HT1080 (cell line): Measurements from ENCODE around the gene TBC1D5. TPM values are rescaled to one million over a fixed set of nuclear protein-coding genes. Genes with fewer than 3 reads are reported as not detected.

Experiments
- DNase-seq: peaks from one replicate; pipeline ENCODE4 v3.0.0-alpha.2; 2015; ENCODE audit warnings: low read depth
- total RNA-seq: library from RNA; depleted of rRNA; stranded (reverse); fragments of >200 nt; shearing (Covaris generic); gene quantifications from 2 replicates; pipeline ENCODE4 v1.2.3, GENCODE V29; 2014

The TBC1D5 gene
- total RNA-seq, 1 experiment from 2014 or later: 42.2 TPM

- DNase-seq: no peak
Observed at GRCh38 chr3:17307887-17308286, 434.5 kb downstream of the TBC1D5 start.

- no peak for DNase-seq
Observed at GRCh38 chr3:17307482-17307881, 434.9 kb downstream of the TBC1D5 start.

DNA sequence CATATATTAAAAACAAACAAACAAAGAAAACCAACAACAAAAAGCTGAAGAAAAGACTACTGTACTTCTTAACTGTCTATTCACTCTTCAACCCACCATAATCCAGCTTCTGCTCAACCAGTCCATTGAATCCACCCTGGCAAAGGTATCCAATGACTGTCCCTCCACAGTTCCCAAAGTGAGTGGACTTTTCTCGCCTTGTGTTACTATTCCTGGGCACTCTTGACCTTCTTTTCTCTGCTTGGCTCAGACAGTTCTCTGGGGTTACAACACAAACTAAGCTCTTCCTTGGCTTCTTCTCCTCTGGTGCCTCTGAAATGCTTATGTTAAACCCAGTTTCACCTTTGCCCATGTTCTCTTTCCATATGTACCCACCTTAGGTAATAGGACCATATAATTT lies 437.5 kb downstream of the TBC1D5 start:
- DNase-seq: no peak

DNA sequence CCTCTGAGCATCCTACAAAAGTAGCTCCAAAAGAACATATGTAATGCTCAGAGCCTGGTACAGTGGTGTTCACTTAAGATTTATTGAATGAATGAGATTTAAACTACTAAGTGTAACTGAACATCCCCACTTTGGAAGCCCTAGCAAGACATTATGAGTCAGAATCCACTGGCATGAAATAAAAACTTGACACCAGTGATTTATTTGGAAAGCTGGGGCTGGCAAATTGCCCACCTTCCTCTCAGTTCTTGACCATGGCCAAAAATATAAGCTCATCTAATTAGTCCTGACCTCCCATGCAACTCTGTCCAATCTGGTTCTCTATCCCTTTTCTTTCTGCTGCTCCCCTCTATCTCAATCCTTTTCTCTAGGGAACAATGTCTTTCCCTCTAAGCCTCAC lies 439.7 kb downstream of the TBC1D5 start:
- DNase-seq: no peak

- no peak for DNase-seq
Observed at GRCh38 chr3:17302170-17302569, 440.3 kb downstream of the TBC1D5 start.

GRCh38 chr3:17301271-17301670 lies 441.2 kb downstream of the TBC1D5 start:
- no peak for DNase-seq

DNA sequence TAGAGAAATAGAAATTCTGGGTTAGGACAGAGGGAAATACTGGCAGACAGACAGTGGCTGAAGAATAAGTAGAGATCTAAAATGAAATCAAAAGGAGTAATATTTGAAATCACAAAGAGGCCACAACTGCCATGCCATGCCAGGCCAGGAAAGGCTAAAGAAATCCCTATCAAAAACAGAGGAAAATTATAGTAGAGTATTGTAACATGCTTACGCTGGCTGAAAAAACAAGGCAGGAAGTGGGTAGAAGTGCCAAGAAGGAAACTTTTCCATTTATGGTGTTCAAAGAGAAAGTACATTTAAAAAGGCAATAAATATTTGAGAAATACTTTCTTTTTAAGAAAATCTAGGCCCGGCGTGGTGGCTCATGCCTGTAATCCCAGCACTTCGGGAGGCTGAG lies 442.0 kb downstream of the TBC1D5 start:
- DNase-seq: no peak

GRCh38 chr3:17298038-17298437 lies 444.4 kb downstream of the TBC1D5 start:
- DNase-seq: no peak

GRCh38 chr3:17292556-17292955 lies 449.9 kb downstream of the TBC1D5 start:
- DNase-seq: no peak

GRCh38 chr3:17290894-17291293 lies 451.5 kb downstream of the TBC1D5 start:
- DNase-seq: peak; percentile 23

GRCh38 chr3:17288839-17289399 lies 453.5 kb downstream of the TBC1D5 start:
- DNase-seq: no peak

- DNase-seq: no peak
Observed at GRCh38 chr3:17287006-17287689, 455.3 kb downstream of the TBC1D5 start.

DNA sequence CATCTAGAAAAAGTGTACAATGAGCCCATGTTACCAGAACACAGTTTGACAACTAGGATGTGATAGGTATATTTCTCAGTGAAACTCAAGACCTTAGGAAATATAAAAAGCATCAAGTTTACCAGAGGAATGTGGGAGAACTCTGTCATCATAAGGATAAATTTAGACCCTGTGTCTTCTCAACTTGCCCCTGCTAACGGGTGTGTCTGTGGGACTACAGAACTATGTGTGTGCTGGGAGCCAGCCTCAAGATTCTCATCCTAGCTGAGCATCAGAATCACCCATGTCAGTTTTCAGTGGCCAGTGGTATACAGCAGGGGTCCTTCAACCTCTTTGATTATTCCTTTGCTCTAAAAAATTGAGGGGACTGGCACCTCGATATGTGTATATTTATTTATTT lies 464.4 kb downstream of the TBC1D5 start:
- no peak for DNase-seq

DNA sequence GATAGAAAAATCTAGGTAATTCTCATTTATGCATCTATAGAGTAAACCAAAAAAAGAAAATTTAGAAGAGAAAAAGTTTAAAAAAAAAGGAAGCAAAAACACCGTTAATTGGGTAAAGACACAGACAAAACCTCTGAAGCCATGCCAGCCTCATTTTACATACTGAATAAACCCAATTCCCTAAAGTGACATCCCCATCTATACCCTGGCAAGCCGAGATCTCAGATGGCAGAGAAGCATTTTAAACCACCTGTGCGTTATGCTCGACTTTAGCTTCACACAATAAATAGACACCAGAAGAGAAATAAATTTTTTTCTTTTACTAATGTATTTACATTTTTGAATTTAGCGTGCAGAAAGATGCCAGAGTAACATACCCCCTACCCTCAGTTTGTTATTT lies 475.6 kb downstream of the TBC1D5 start:
- no peak for DNase-seq

DNA sequence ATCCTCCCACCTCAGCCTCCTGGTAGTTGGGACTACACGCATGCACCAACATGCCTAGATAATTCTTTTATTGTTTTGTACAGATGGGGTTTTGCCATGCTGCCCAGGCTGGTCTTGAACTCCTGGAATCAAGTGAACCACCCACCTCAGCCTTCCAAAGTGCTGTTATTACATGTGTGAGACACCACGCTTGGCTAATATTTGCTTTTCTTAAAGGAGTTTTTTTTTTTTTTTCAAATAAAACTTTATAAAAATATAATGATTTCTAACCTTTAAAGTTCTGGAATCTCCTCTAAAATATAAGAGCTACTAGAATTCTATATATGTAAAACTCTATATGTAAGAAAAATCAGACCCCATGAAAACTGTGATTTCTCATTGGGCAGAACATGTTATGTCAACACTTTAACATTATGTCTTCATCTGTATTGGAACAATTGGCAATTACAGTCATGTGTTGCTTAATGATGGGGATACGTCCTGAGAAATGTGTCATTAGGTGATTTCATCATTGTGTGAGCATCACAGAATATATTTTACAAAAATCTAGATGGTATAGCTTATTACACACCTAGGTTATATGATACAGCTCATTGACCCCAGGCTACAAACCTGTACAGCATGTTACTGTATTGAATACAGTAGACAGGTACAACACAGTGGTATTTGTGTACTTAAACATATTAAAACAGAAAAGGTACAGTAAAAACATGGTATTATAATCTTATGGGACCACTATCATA lies 480.6 kb downstream of the TBC1D5 start:
- no peak for DNase-seq

- no peak for DNase-seq
Observed at GRCh38 chr3:17260257-17260656, 482.2 kb downstream of the TBC1D5 start.

- DNase-seq: no peak
Observed at GRCh38 chr3:17259685-17260084, 482.7 kb downstream of the TBC1D5 start.

DNA sequence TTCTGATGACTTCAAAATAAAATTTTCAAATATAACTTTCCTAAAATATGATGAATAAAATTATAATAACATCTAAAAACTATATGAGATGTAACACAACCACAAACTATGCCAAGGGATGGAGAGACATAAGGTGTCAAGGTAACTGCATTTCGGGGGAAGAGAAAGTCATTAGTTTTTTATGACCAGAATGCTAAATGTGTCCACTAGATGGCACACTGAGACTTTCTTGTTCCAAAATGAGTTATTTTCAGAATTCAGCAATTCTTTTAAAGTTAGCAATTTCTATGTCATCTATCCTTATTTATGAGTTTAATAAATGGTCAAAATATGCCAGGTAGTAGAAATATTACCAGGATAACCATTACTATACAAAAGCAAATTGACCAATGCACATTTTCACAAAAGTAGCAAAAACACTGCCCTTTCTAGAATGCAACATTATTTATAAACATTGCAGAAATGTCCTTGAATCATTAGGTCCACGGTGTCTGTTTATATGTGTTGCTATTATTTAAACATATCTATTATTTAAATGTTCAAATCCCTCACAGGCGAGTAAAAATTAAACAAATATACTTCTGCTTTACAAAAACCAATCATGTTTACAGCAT lies 483.5 kb downstream of the TBC1D5 start:
- peak; percentile 17 for DNase-seq

- DNase-seq: no peak
Observed at GRCh38 chr3:17257269-17257668, 485.2 kb downstream of the TBC1D5 start.

DNA sequence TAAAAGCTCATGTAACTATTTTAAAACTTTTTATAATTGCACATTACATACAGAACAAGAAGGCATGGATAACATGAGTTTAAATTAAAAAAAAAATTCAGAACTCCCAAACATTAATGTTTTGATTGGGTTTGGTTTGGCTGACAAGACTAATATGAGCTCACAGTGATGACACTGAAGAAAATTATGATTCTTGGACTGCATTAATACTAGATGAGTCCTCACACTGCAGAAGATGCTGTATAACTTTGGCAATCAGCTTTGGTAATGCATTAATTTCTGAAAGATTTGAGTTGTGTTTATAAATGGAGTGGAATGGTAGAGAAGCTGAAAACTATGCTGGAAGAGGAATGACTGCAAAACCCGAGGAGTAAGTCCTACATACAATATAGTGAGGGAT lies 498.8 kb downstream of the TBC1D5 start:
- DNase-seq: no peak

DNA sequence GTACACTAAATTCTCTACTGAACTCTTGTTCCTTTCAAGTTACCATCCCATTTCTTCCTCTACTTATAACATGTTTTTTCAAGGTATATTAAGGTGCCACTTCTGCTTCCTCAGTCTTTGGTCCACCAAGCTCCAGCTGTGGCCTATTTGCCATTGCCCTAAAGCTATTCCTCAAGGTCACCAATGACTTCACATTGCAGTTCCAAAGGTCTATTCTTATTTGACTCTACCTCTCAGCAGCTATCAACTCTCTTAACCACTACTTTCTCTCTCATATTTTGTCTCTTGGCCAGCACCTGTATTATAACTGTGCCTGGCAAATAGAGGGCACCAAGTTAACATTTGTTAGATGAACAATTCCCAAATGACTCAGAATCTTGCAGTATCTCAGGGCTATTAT lies 503.0 kb downstream of the TBC1D5 start:
- no peak for DNase-seq

DNA sequence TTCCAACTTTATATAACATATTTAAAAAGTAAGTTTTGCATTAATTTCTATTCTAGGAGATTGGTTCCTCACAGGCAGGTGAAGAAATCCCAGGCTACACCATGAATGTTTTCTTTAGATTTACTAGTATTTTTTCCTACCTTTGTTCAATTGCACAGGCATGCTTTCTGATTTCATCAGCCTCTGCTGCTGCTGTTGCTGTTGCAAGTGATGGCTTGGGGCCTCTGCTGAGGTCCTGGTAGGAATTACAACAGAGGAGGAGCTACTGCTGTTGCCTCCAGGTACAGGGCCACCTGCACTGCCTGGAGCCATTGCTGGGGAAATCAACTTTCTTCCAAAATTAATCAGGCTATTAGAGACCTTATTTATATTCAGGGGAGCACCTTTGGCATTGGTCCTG lies 504.4 kb downstream of the TBC1D5 start:
- no peak for DNase-seq
